ENCODE data around the gene UAP1L1.

- no peak for TF ChIP-seq CTCF (IDR thresholded peaks at IDR 0.05)
- no peak for TF ChIP-seq POLR2A (IDR thresholded peaks at IDR 0.05)
These were observed 12.1 kb downstream of the UAP1L1 start for GRCh38 chr9:137089232-137089947.

All from testis (tissue), 2 donors.